Hypothalamus (tissue), 51 donors: ENCODE measurements around the gene ZNF468.
"Not testable (repeated sequence)": the region's sequence is repeated elsewhere in the genome, so short reads cannot be mapped to it uniquely, and the experiment has no call there.

ENCODE experiments used
- DNase-seq, 51 donors: peaks; one replicate each; lab custom pipeline; 2025; lab: John Stamatoyannopoulos, UW

ZNF468 gene

GRCh38 chr19:52833541-52833940 is 23.9 kb downstream of the ZNF468 start:
- DNase-seq = not testable (repeated sequence)

- DNase-seq = not testable (repeated sequence)
These were observed 27.6 kb downstream of the ZNF468 start for GRCh38 chr19:52829866-52830265.

- DNase-seq = no peak
These were observed 31.7 kb downstream of the ZNF468 start for GRCh38 chr19:52825765-52826164.

- DNase-seq = no peak
These were observed 33.7 kb downstream of the ZNF468 start for GRCh38 chr19:52823676-52824075.

- DNase-seq = peak in 45 of 51 donors; percentile 4 to 73 (median 42)
These were observed 36.0 kb downstream of the ZNF468 start, which contains the start of gene ZNF28 for GRCh38 chr19:52821204-52821960. TSS of gene ZNF28 (minus strand) at chr19:52821633. CDS start at chr19:52817958, 3,675 bp downstream.

GRCh38 chr19:52820472-52821203 is 36.8 kb downstream of the ZNF468 start:
- DNase-seq = peak in 21 of 51 donors; percentile 0 to 28 (median 5)

- no peak for DNase-seq
These were observed 47.6 kb downstream of the ZNF468 start for GRCh38 chr19:52809801-52810200.

- DNase-seq = not testable (repeated sequence)
These were observed 57.3 kb downstream of the ZNF468 start for GRCh38 chr19:52799950-52800640.

- DNase-seq = no peak
These were observed 68.0 kb downstream of the ZNF468 start for GRCh38 chr19:52789440-52789839.
